Measurements from ENCODE around the gene STX8.

Gene STX8

DNA sequence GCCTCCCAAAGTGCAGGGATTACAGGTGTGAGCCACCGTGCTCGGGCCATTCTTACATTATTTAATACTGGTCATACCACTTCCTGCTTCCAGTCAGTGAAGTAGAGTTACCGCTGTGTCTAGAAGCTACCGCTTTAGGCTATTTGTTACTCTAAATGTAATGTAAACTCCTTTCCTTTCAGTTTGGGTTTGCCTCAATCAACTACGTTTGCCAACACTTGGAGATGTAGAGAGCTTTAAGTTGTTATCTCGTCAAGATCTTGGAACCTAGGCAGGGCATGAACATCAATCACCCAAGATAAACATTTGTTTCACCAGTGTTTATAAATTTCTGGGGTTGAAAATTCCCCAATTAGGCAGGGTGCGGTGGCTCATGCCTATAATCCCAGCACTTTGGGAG, 275.9 kb downstream of the STX8 start:
- no peak for DNase-seq (ENCODE audit: low read depth, low spot score)
- H3K4me3 ChIP-seq (ENCODE audit: low read depth, low read length) = no peak overlapping the region
- in situ Hi-C loops (cut with HindIII; ENCODE audit: low sequenced_read_pairs) = no loop called here
- TF ChIP-seq, protein P1, sequence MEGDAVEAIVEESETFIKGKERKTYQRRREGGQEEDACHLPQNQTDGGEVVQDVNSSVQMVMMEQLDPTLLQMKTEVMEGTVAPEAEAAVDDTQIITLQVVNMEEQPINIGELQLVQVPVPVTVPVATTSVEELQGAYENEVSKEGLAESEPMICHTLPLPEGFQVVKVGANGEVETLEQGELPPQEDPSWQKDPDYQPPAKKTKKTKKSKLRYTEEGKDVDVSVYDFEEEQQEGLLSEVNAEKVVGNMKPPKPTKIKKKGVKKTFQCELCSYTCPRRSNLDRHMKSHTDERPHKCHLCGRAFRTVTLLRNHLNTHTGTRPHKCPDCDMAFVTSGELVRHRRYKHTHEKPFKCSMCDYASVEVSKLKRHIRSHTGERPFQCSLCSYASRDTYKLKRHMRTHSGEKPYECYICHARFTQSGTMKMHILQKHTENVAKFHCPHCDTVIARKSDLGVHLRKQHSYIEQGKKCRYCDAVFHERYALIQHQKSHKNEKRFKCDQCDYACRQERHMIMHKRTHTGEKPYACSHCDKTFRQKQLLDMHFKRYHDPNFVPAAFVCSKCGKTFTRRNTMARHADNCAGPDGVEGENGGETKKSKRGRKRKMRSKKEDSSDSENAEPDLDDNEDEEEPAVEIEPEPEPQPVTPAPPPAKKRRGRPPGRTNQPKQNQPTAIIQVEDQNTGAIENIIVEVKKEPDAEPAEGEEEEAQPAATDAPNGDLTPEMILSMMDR (IDR thresholded peaks at IDR 0.05; ENCODE audit: low read depth, low read length) = no peak

DNA sequence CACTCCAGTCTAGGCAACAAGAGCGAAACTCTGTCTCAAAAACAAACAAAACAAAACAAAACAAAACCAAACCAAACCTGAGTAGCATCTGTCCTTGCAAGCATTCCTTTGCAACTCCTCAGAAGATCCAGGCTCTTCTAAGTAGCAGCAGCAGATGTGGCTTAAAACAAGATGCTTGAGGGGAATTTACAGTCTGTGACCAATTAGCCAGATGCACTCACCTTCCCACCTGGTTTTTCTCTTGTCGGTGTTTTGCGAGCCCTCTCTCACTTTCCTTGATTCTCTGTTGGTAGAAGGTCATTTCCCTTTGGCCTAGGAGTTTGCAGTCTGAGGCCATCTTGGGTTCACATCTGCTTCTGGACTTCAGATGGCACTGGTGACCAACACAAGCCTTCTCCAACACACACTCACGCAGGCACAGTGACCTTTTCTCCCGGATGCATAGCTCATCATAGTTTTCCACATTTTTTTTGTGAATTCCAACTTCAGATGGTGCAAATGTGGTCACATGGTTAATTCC, 276.8 kb downstream of the STX8 start:
- TF ChIP-seq, protein P1 (IDR thresholded peaks at IDR 0.05; ENCODE audit: low read depth, low read length) = no peak
- DNase-seq (ENCODE audit: low read depth, low spot score) = no peak
- H3K4me3 ChIP-seq (ENCODE audit: low read depth, low read length) = no peak overlapping the region
- in situ Hi-C loops (cut with HindIII; ENCODE audit: low sequenced_read_pairs) = no loop called here

DNA sequence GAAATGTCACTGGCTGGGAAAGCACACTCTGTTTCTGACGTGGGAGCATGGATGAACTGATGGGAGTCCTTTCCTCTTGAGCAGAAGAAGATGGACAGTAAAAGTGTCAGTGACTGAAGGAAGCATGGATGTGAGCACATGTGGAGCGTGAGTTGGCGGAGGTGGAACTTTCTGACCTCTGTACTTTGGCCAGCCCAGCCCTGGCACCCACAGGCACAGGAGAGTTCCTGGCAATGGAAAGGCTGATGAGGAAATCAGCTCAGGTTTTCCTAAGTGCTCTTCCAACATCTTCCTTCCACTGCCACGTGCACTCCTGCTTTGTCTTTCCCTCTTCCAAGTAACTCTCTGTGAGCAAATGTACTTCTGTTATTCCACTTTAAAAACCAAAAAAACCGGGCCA, 277.5 kb downstream of the STX8 start:
- no peak overlapping the region for H3K4me3 ChIP-seq (ENCODE audit: low read depth, low read length)
- DNase-seq (ENCODE audit: low read depth, low spot score) = no peak
- TF ChIP-seq, protein P1 (IDR thresholded peaks at IDR 0.05; ENCODE audit: low read depth, low read length) = no peak
- in situ Hi-C loops (cut with HindIII; ENCODE audit: low sequenced_read_pairs) = no loop called here

DNA sequence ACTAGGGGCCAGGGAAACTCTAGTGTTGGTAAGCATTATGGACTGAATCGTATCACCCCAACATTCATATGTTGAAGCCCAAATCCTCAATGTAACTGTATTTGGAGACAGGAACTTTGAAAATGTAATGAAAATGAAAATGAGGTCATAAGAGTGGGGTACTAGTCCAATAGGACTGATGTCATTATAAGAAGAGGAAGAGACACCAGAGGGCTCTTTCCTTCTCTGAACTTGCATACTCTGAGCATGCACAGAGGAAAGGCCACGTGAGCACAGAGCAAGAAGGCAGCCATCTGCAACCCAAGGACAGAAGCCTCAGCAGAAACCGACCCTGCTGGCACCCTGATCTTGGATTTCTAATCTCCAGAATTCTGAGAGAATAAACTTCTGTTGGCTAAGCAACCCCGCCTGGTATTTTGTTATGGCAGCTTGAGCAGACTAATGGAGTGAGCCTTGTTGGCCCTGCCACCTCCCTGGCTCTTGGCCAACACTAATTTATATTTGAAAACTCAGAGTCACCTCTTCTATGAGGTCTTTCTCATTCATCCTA, 280.9 kb downstream of the STX8 start:
- no peak for DNase-seq (ENCODE audit: low read depth, low spot score)
- TF ChIP-seq, protein P1 (IDR thresholded peaks at IDR 0.05; ENCODE audit: low read depth, low read length) = no peak
- in situ Hi-C loops (cut with HindIII; ENCODE audit: low sequenced_read_pairs) = no loop called here
- H3K4me3 ChIP-seq (ENCODE audit: low read depth, low read length) = no peak overlapping the region

DNA sequence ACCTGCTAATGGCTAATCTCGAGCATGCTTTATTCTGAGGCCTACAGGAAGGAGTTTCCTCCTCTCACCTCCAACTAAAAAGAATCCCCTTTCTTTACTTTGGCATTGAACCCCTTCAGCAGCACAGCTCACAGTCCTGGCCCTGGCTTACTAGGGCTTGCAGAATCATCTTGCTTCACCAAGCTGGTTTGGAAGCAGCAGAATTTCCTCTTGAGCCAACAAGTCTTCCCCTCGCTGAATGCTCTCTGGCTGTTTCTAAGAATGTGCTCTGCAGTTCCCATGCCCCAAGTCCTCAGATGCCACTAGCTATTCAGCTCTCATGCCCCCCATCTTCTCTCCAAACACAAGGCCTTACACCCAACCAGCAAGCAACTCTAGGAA, 283.1 kb downstream of the STX8 start:
- TF ChIP-seq, protein P1 (IDR thresholded peaks at IDR 0.05; ENCODE audit: low read depth, low read length) = no peak
- H3K4me3 ChIP-seq (ENCODE audit: low read depth, low read length) = no peak overlapping the region
- in situ Hi-C loops (cut with HindIII; ENCODE audit: low sequenced_read_pairs) = no loop called here
- DNase-seq (ENCODE audit: low read depth, low spot score) = no peak

DNA sequence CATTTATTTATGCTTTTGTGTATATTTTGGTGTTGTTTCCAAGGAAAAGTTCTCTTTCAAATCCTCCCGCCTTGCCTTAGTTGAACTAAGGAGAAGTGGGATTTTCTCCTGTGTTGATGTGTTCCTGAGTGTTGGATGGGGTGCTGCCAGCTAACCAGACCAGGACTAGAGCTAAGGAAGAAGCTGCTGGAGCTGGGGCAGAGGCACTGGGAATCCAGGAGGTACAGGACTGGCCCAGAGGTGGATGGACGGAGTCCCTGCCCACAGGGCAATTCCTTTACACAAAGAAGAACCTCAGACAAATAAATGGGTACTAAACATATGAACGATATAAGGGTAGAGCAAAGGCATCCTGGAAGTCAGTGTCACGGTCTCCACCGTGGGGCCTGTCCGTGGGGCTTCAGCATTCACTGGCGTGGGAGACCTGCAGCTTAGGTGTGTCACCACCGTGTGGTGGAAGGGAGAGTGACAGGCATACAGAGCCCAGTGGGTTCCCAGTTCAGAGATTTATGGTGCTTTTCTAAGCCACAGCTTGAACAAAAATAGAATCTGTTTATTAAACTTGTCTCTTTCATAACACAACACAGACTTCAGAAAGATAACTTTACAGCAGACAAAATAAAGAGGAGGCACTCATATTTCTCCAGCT, 283.6 kb downstream of the STX8 start:
- peak; percentile 8 for DNase-seq (ENCODE audit: low read depth, low spot score)
- in situ Hi-C loops (cut with HindIII; ENCODE audit: low sequenced_read_pairs) = no loop called here
- TF ChIP-seq, protein P1 (IDR thresholded peaks at IDR 0.05; ENCODE audit: low read depth, low read length) = peak; percentile 70
- H3K4me3 ChIP-seq (ENCODE audit: low read depth, low read length) = no peak overlapping the region
